ENCODE measurements around the gene SLC13A3.

The SLC13A3 gene

GRCh38 chr20:46642265-46642968, 8.8 kb downstream of the SLC13A3 start:
- no peak overlapping the region for H3K4me3 ChIP-seq (replicated peaks; ENCODE audit: low read depth, low read length)
- DNase-seq (ENCODE audit: extremely low read depth, low read depth) = no peak
- TF ChIP-seq, protein P1, sequence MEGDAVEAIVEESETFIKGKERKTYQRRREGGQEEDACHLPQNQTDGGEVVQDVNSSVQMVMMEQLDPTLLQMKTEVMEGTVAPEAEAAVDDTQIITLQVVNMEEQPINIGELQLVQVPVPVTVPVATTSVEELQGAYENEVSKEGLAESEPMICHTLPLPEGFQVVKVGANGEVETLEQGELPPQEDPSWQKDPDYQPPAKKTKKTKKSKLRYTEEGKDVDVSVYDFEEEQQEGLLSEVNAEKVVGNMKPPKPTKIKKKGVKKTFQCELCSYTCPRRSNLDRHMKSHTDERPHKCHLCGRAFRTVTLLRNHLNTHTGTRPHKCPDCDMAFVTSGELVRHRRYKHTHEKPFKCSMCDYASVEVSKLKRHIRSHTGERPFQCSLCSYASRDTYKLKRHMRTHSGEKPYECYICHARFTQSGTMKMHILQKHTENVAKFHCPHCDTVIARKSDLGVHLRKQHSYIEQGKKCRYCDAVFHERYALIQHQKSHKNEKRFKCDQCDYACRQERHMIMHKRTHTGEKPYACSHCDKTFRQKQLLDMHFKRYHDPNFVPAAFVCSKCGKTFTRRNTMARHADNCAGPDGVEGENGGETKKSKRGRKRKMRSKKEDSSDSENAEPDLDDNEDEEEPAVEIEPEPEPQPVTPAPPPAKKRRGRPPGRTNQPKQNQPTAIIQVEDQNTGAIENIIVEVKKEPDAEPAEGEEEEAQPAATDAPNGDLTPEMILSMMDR (IDR thresholded peaks at IDR 0.05; ENCODE audit: low read depth, low read length, missing control alignments) = no peak

DNA sequence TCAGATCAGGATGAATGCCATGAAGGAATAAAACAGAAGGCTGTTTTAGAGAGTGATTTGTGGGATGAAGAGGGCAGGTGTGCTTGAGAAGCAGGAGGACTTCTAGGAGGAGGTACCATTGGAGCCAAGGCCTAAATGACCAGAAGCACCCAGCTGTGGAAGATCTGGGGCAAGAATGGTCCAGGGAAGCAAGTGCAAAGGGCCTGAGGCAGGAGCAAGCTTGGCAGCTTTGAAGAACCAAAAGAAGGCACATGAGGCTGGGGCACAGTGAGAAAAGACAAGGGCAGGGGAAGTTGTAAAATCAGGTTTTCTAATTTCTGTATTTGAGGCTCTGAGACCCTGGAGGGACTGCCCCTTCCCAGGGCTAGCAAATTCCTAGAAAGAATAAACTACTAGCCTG, 9.8 kb downstream of the SLC13A3 start:
- H3K4me3 ChIP-seq (replicated peaks; ENCODE audit: low read depth, low read length) = no peak overlapping the region
- TF ChIP-seq, protein P1 (IDR thresholded peaks at IDR 0.05; ENCODE audit: low read depth, low read length, missing control alignments) = no peak

DNA sequence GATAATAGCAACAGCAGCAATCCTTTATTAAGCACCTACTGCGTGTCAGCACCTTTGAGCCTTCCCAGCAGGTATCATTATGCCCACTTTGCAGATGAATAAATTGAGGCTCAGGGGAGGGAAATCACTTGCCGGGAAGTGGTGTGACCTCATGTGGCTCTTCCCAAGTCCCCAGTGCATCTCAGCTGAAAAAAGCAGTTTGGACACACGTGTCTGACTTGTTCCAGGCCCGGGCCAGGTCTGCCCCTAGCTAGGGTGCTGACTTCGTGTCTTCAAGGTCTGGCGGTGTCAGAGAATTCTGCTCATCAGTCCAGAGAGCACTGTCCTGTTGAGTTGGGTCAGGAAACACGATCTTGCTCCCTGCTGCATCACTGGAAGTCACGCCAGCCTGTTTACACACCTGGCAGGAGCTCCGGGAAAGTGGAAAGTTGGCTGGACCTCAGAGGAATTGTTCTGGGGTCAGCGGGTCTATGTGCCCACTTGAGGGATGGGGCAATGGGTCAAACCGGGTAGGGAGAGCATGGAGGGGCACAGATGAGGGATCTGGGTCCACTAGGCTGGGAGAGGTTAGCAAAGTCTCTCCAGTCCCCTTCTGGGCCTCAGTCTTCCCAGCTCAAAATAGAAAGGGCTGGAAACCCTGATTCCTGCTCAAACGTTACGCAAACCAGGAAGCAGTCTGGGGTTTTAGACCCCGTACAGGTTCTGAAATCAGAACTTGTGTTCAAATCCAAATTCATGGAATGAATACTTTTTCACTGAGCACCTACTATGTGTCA, 10.5 kb downstream of the SLC13A3 start:
- no peak overlapping the region for H3K4me3 ChIP-seq (replicated peaks; ENCODE audit: low read depth, low read length)
- DNase-seq (ENCODE audit: extremely low read depth, low read depth) = no peak
- TF ChIP-seq, protein P1 (IDR thresholded peaks at IDR 0.05; ENCODE audit: low read depth, low read length, missing control alignments) = no peak

More for the DNA sequence above, 9.8 kb downstream of the SLC13A3 start:
- no peak for DNase-seq (ENCODE audit: extremely low read depth, low read depth)

GRCh38 chr20:46640044-46640443, 11.2 kb downstream of the SLC13A3 start:
- TF ChIP-seq, protein P1 (IDR thresholded peaks at IDR 0.05; ENCODE audit: low read depth, low read length, missing control alignments) = no peak

DNA sequence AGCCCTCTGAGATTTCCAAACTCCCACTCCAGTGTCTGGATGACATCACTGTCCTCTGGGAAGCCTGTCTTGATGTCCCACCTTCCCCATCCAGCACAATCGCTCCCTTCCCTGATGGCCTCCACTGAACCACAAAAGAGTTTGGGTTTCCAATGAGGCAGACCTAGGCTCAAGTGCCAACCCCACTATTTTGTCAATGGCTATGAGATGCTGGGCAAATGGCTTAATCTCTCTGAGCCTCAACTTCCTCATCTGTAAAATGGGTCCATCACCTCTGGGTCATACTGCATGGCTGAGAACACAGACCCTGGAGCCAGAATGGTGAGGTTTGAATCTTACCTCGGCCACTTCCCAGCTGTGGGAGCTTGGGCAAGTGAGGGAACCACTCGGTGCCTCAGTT, 11.7 kb downstream of the SLC13A3 start:
- no peak for DNase-seq (ENCODE audit: extremely low read depth, low read depth)
- H3K4me3 ChIP-seq (replicated peaks; ENCODE audit: low read depth, low read length) = no peak overlapping the region
- TF ChIP-seq, protein P1 (IDR thresholded peaks at IDR 0.05; ENCODE audit: low read depth, low read length, missing control alignments) = no peak

More at GRCh38 chr20:46640044-46640443, 11.2 kb downstream of the SLC13A3 start:
- no peak for DNase-seq (ENCODE audit: extremely low read depth, low read depth)
- no peak overlapping the region for H3K4me3 ChIP-seq (replicated peaks; ENCODE audit: low read depth, low read length)

DNA sequence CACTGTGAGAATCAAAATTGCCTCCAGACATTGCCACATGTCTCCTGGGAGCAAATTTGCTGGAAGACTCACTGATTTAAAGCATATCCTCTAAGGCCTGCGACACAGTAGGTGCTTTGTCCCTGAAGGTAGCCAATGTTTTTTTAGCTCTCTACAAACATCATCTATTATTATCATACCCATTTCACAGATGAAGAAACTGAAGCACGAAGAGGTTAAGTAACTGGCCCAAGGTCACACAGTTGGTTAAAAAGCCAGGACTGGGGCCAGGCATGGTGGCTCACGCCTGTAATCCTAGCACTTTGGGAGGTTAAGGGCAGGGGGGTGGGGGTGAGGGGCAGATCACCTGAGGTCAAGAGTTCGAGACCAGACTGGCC, 12.4 kb downstream of the SLC13A3 start:
- TF ChIP-seq, protein P1 (IDR thresholded peaks at IDR 0.05; ENCODE audit: low read depth, low read length, missing control alignments) = no peak
- DNase-seq (ENCODE audit: extremely low read depth, low read depth) = no peak
- no peak overlapping the region for H3K4me3 ChIP-seq (replicated peaks; ENCODE audit: low read depth, low read length)
